GM10847 (cell line): ENCODE results near the gene MSS51.

Experiments
- POLR2A ChIP-seq: IDR thresholded peaks from 2 replicates; pipeline ENCODE4 v1.6.1; 2011; ENCODE audit not compliant: insufficient read length; ENCODE audit errors: extremely low read depth

The MSS51 gene

DNA sequence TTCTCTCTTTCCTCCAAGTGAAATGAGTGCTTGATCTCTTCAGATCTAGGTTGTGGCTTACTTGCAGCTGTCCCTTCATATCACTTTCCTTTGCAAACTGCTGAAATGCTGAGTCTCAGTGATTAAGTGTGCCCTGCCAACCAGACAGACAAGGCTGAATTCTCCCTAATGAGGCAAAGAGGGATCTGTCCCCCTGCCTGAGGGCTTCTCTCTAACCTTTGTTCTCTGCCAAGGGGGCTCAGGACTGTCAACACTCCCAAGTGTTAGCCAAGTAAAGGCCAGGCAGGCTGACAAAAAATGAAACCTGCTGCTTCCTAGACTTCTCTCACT lies at the start of gene MSS51:
Gene MSS51, minus strand, starts transcription at position 24 of the 330 bp plus-strand sequence. CDS start 5,277 bp downstream, outside the sequence.
- no peak for TF ChIP-seq POLR2A

DNA sequence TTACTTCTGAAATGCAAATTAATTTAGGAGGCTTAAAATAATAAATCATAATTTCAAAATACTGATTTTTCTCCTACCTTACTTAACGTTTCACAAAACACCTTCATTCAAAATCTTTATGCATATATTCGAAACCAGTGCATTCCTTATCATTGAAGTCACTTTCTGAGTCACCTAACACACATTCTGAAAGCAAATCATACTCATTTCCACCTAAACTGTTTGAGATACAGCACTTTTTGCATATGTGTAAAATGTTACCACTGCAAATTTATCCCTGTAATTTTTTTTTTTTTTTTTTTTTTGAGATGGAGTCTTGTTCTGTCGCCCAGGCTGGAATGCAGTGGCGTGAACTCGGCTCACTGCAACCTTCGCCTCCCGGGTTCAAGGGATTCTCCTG lies 46.8 kb upstream of the MSS51 start:
- TF ChIP-seq POLR2A, result no peak

DNA sequence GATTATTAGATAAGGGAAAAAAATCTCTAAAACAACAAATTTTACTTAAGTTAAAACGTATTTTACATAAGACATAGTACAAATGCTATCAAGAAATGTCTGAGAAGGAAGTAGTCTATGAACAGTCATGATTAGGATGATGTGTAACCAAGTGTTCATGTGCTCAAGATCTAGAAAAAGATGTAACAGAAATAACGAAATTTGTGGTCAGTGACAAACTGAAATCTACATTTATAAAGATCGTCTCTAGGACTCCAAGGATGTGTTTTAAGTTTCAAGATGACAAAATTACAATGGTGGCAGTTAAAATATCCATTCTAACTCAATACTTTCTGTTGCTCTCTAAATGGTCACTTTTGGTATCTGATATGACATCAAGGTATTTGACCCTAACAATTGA lies 45.3 kb upstream of the MSS51 start:
- no peak for TF ChIP-seq POLR2A

DNA sequence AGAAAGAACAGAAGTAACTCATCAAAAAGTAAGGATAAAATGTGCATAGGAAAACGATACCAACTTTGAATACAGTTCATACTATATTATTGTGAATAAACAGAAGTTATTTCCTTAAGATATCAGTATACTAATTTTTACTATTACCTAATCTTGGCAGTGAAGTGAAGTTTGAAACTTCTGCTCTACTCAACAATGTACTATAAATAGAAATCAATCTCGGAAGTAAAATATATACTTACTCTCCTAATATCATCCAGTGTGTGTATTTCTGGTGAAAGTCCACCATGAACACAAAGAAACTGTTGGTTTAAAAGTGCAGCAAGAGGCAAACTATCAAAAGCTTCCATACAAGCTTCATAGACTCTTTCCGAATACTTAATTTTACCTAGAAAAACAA lies 37.9 kb upstream of the MSS51 start:
- no peak for TF ChIP-seq POLR2A

DNA sequence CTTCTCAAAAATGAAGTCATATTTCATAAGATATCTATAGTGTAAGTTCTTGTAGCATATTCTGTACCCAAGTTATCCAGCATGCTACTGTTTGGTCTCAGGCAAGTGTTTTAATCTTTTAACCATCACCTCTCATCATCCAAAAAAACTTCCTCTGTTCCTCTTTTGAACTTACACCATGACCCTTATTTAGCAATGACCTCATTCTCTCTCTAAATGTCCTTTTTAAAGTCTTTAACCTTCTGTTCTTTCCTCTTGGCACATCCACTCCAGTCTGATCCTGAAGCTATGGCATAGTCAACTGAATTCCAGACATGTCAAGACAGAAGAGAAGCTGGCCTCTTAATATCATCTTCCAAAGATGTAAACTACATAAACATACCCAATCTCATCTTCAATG lies 36.2 kb upstream of the MSS51 start:
- TF ChIP-seq POLR2A, result no peak

DNA sequence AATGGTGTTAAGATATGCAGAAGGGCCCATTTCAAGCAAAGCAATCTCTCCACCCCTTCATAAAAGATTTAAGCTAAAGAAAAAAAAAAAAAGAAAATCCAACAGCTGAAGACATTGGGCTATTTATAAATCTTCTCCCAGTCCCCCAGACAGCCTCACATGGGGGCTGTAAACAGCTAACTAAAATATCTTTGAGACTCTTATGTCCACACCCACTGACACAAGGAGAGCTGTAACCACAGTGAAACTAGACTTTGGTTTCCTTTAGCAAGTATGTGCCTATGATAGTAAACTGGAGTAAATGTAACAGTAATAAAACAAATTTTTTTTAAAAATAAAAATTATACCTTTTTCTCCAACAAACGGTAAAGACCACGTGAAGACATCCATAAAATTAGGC lies 33.8 kb upstream of the MSS51 start:
- no peak for TF ChIP-seq POLR2A

DNA sequence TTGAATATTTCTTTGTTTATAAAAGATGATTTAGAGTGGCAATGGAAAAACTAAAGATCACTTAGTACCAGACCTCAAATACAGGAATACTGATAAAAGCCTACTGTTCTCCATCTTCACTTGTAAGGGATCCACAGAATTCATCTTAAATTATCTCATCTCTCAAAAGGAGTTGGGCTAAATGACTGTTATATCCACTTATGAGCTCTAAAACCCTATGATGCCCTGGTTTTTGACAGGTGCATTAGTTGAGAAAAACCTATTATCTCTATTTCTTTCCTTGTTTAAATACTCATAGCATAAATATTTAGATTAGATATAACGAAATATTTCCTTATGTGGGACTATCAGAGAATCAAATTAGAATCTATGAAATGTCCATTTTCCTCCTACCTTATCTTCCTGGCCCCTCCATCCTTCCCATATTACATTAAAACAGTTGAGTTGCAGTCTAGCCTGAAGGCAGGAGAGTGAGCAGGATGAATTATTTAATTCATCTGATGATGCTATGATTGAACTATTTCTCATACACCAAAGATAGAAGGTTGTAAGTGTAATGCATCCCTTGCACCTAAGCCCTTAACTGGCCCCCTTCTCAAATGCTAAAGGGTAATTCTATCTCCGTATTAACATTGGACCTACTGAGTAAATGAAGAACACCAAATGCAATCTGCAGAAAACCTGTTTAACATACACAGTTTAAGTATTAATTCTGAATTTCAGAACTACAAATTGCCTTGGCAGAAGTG lies 32.8 kb upstream of the MSS51 start:
- no peak for TF ChIP-seq POLR2A

DNA sequence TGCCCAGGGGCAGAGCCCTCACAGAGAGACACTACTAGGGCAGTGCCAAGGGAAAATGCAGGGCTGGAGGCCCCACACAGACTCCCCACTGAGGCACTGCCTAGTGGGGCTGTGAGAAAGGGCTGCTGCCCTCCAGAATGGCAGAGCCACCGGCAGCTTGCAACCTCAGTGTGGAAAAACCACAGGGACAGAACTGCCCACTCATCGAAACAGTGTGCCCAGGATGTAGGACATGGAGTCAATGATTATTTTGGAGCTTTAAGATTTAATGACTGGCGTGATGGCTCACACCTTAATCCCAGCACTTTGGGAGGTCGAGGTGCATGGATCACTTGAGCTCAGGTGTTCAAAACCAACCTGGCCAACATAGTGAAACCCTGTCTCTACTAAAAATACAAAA lies 27.5 kb upstream of the MSS51 start:
- TF ChIP-seq POLR2A, result no peak

DNA sequence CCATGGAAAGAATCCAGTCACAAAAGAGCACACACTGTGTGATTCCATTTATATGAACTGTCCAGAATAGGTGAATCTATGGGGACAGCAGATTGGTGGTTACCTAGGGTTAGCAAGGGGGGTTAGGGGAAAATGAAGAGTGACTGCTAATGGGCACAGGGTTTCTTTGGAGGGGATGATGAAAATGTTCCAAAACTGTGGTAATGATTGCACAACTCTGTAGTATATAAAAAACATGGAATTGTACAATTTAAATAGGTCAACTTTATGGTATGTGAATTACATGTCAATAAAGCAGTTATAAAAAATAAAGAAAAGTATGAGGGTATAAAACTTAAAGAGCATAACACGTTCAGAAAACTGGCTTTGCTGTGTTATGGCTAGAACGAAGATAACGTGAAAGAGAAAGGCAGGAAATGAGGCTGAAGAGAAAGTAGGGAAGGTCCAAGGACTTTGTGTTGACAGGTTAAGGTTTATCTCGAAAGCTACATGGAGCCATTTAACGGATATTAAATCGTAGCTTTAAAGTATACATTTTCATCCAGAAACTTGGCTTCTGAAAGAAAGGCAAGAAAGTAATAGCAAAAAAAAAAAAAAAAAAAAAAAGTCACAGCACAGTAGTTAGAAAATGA lies 26.4 kb upstream of the MSS51 start:
- no peak for TF ChIP-seq POLR2A

DNA sequence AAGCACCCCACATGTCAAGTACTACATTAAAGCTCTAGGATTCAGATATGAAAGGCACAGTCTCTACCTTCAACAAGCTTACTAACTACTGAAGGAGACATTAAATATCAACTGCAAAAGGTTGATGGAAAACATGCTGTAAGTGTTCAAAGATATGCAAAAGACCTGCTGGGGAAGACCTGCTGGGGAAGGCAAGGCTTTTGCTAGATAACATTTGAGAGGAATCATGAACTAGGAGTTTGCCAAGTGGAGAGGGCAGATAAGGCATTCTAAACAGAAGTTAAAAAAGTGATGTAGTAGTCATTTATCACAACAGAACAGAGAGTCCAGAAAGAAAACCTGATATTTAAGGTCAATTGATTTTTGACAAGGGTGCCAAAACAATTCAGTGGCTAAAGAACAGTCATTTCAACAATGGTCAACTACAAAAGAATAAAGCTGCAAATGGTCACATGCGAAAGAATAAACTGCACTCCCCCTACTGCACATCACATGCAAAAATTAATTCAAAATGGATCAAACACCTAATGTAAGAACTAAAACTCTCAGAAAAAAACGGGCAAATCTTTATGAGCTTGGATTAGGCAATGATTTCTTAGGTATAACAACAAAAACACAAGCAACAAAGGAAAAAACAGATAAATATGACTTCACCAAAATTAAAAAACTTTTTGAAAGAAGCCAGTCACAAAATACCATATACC lies 23.0 kb upstream of the MSS51 start:
- no peak for TF ChIP-seq POLR2A

DNA sequence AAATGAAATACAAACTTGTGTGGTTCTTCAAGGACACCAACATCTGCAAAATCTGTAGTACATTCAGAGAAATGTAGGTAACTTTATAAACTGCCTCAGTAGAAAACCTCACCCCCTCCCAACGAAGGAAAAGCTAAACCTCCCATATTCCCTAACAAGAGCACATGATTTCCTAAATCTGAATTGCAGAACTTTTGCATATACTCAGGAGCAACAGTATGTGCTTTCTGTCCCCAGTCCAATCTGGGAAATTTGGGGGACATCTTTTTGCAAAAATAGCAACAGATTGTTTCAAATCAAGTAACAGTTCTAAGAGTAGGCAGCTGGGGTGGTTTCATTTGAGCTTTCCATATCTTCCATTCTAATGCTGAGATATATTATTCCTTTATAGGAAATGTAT lies 15.8 kb upstream of the MSS51 start:
- no peak for TF ChIP-seq POLR2A

DNA sequence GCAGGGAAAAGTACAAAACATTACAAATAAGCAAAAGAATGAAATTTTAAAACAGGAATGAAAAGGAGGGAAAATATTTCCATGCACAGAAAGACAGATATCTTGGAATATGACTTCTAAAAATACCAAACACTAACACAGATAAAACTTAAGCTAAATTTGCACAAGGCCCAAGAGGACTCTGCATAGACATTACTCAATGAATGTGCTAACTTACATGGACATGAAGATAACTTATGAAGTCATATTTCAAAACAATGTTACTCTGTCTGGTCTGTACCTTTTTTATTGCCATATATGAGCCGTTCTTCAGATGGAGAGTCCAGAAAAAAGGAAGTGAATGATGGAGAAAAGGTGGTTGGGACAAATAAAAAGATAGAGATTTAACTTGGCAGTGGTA lies 15.0 kb upstream of the MSS51 start:
- no peak for TF ChIP-seq POLR2A

DNA sequence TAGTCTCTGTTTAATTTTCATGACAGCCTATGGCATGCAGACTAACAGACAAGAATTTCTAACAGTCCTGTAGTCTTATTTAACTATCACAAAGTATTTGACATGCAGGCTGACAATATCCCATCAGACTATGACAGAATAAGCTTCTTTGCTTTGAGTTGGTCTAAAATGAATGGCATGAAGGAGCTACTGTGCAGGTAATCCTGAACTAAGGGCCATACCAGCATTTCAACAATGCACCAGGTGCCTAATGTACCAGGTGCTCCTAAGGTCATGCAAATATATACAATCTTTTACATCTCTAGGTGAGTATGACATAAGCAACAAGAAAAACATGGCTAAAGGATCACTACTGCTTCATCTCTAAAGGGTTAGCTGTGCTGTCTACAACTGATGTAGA lies 13.6 kb upstream of the MSS51 start:
- TF ChIP-seq POLR2A, result no peak

DNA sequence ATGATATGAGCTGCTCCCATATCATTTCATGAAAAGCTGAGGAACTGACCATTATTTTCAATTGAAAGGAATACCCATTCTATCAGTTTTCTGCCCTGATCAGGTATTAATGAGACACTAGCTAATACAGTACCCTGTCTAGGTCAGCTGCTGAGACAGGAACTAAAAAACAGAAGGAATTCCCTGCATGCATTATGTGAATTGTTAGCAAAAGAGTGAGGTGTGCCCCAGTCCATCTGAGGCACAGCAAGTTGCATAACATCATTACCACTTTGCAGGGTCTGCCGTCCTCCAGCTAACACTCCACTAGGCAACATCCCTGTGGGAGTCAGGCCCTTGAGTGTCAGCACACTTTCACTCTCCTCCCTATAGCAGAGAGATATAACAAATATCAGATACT lies 11.1 kb upstream of the MSS51 start:
- TF ChIP-seq POLR2A, result no peak

DNA sequence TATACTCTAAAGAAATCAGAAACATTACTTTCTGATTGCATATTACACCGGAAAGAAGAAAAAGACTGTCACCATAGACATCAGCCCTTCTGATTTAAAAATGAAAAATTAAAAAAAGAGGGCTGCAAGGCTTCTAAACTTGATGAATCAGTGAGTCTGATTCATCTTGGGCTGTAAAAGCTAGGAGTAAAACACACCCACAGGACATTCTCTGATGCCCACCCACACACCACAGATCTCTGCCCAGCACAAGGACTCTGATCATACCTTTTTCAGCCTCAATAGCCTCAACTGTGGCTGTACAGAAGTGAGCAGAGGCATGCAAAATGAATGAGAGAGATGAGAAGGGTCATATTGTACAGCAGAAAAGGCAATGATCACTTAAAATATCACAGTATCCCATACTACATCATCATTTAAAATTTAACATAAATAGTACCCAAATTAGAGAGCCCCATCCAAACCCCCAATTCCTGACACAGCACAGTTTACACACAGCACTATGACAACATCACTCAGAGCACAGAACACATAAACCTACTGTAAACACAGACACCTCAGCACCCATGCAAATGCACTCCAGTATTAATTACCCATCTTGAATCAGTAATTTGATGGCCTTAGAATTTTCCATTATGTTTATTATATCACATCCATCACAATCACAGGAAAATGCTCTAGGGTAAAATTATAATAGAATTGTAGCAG lies 6.4 kb upstream of the MSS51 start:
- no peak for TF ChIP-seq POLR2A

DNA sequence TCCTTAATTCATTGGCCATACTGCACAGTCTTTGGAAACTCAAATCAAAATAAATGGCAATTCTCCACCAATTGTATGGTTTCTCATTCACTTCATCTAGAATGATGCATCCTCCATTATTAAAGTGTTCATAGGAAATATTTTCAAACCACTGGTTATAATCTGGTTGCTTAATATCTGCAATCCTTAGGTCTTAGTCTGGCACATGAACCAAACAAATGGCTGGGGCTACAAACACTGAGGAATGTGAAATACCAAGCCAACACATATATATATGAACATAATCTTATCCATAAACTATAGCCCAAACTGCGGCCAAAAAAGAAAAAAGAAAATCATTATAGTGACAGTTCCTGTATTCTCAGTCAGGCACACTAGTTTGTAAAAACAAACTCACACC lies 5.7 kb upstream of the MSS51 start:
- no peak for TF ChIP-seq POLR2A
